HG02610 (cell line): ENCODE results near the gene PACS2.
"Not testable (repeated sequence)": the region's sequence is repeated elsewhere in the genome, so short reads cannot be mapped to it uniquely, and the experiment has no call there.

Source experiments
- ATAC-seq: cut with Tn5 transposase; IDR thresholded peaks from one replicate; pipeline ENCODE4 v1.9.1; 2021; ENCODE audit warnings: mild to moderate bottlenecking, moderate library complexity; ENCODE audit not compliant: unreplicated experiment

Gene PACS2

GRCh38 chr14:105329411-105330150, 15.0 kb downstream of the PACS2 start:
- no peak for ATAC-seq

GRCh38 chr14:105330491-105330895, 15.9 kb downstream of the PACS2 start:
- ATAC-seq = no peak

GRCh38 chr14:105331575-105332349, 17.2 kb downstream of the PACS2 start:
- ATAC-seq = no peak

GRCh38 chr14:105332350-105332874, 17.9 kb downstream of the PACS2 start:
- ATAC-seq = no peak

- ATAC-seq = no peak
Measured at GRCh38 chr14:105333020-105333490, 18.5 kb downstream of the PACS2 start.

GRCh38 chr14:105333613-105334364, 19.2 kb downstream of the PACS2 start:
- no peak for ATAC-seq

- ATAC-seq = no peak
Measured at GRCh38 chr14:105334383-105335230, 20.1 kb downstream of the PACS2 start.

- ATAC-seq = not testable (repeated sequence)
Measured at GRCh38 chr14:105335231-105335542, 20.6 kb downstream of the PACS2 start.

- ATAC-seq = no peak
Measured at GRCh38 chr14:105335735-105336476, 21.4 kb downstream of the PACS2 start.

- ATAC-seq = no peak
Measured at GRCh38 chr14:105336477-105337287, 22.1 kb downstream of the PACS2 start.

- no peak for ATAC-seq
Measured at GRCh38 chr14:105337433-105337832, 22.9 kb downstream of the PACS2 start.

GRCh38 chr14:105337966-105338741, 23.6 kb downstream of the PACS2 start:
- no peak for ATAC-seq

- ATAC-seq = no peak
Measured at GRCh38 chr14:105340821-105341733, 26.5 kb downstream of the PACS2 start.

GRCh38 chr14:105343194-105343593, 28.6 kb downstream of the PACS2 start:
- ATAC-seq = no peak

GRCh38 chr14:105346200-105346533, 31.6 kb downstream of the PACS2 start:
- no peak for ATAC-seq

- no peak for ATAC-seq
Measured at GRCh38 chr14:105346876-105347586, 32.5 kb downstream of the PACS2 start.

- no peak for ATAC-seq
Measured at GRCh38 chr14:105347587-105347968, 33.0 kb downstream of the PACS2 start.
